K562 (cell line): ENCODE measurements around the gene KCNK4. TPM values are rescaled to one million over a fixed set of nuclear protein-coding genes. Genes with fewer than 3 reads are reported as not detected.

Source experiments
- ARID2 ChIP-seq: fragments of 450-650 bp; IDR thresholded peaks from 2 replicates; pipeline ENCODE4 v1.6.1; 2017; ENCODE audit warnings: antibody characterized with exemption, mild to moderate bottlenecking
- DEAF1 ChIP-seq: fragments of 450-650 bp; formaldehyde crosslinking; IDR thresholded peaks from 2 replicates; pipeline ENCODE4 v1.4.0; 2020; ENCODE audit warnings: mild to moderate bottlenecking, moderate library complexity
- E2F6 ChIP-seq, 2 experiments: IDR thresholded peaks; 2 replicates each; pipeline ENCODE4 v1.6.1; 2011; ENCODE audit warnings: borderline replicate concordance in 1 of 2, control low read depth in 1 of 2, low read depth in 1 of 2, low read length in 1 of 2, mild to moderate bottlenecking in 1 of 2, mixed read lengths in 1 of 2, moderate library complexity in 1 of 2; ENCODE audit not compliant: insufficient read depth in 1 of 2, insufficient read length in 1 of 2, poor library complexity in 1 of 2, severe bottlenecking in 1 of 2; ENCODE audit errors: extremely low read depth in 1 of 2
- FOXM1 ChIP-seq, 2 experiments: fragments of 450-650 bp in 1 of 2; sonication (generic) in 1 of 2; formaldehyde crosslinking in 1 of 2; IDR thresholded peaks; 2 replicates each; pipeline versions ENCODE4 v1.6.1 to v1.9.0; 2017 to 2022; ENCODE audit warnings: low read depth in 2 of 2, mild to moderate bottlenecking in 2 of 2, missing genetic modification reagents in 1 of 2, moderate library complexity in 1 of 2
- HCFC1 ChIP-seq: IDR thresholded peaks from 2 replicates; pipeline ENCODE4 v1.6.1; 2012; ENCODE audit warnings: low read depth, low read length, improper control_type of control experiment
- KAT2B ChIP-seq: IDR thresholded peaks from one replicate; pipeline ENCODE4 v1.6.1; 2012; ENCODE audit warnings: low read depth, mild to moderate bottlenecking, control low read depth, inconsistent platforms, low read length, moderate library complexity
- KDM5B ChIP-seq: fragments of 200-600 bp; sonication (generic); IDR thresholded peaks from 2 replicates; pipeline ENCODE4 v1.6.1; 2012; ENCODE audit warnings: low read depth, mild to moderate bottlenecking, moderate library complexity, low read length, control low read depth, inconsistent platforms; ENCODE audit not compliant: insufficient replicate concordance
- MED1 ChIP-seq: sonication (generic); formaldehyde crosslinking; IDR thresholded peaks from 2 replicates; pipeline ENCODE4 v1.8.1; 2023; ENCODE audit warnings: missing genetic modification reagents, borderline replicate concordance
- MEIS2 ChIP-seq: fragments of 450-650 bp; IDR thresholded peaks from 2 replicates; pipeline ENCODE4 v1.6.1; 2014; ENCODE audit warnings: mild to moderate bottlenecking; ENCODE audit not compliant: partially characterized antibody
- RB1 ChIP-seq: fragments of 450-650 bp; IDR thresholded peaks from 2 replicates; pipeline ENCODE4 v1.6.1; 2017; ENCODE audit warnings: low read depth, mild to moderate bottlenecking
- RBM14 ChIP-seq: fragments of 200-400 bp; formaldehyde crosslinking; IDR thresholded peaks from 2 replicates; pipeline ENCODE4 v1.6.1; 2018; ENCODE audit warnings: low read depth, mild to moderate bottlenecking, low read length, moderate library complexity, borderline replicate concordance; ENCODE audit not compliant: insufficient read depth
- RNF2 ChIP-seq: sonication (generic); IDR thresholded peaks from 2 replicates; pipeline ENCODE4 v1.6.1; 2016
- SNIP1 ChIP-seq: fragments of 450-650 bp; IDR thresholded peaks from 2 replicates; pipeline ENCODE4 v1.7.1; 2017; ENCODE audit warnings: low read depth, mild to moderate bottlenecking
- TAF1 ChIP-seq: IDR thresholded peaks from 2 replicates; pipeline ENCODE4 v1.6.1; 2011; ENCODE audit warnings: mild to moderate bottlenecking, low read length, moderate library complexity; ENCODE audit not compliant: insufficient read depth, control insufficient read depth, severe bottlenecking; ENCODE audit errors: extremely low read depth
- TEAD1 ChIP-seq, 2 experiments: fragments of 450-650 bp in 1 of 2; sonication (generic) in 1 of 2; formaldehyde crosslinking; IDR thresholded peaks; 2 replicates each; pipeline versions ENCODE4 v1.4.0 to v1.8.0; 2020 to 2022; ENCODE audit warnings: mild to moderate bottlenecking in 2 of 2, missing genetic modification reagents in 1 of 2
- THAP12 ChIP-seq: fragments of 250-450 bp; sonication (Bioruptor Pico); IDR thresholded peaks from 2 replicates; pipeline ENCODE4 v1.9.0; 2021; ENCODE audit warnings: mild to moderate bottlenecking, inconsistent platforms
- THRA ChIP-seq: fragments of 450-650 bp; IDR thresholded peaks from 2 replicates; pipeline ENCODE4 v1.6.1; 2017; ENCODE audit warnings: mild to moderate bottlenecking, moderate library complexity
- THRAP3 ChIP-seq: fragments of 450-650 bp; IDR thresholded peaks from 2 replicates; pipeline ENCODE4 v1.6.1; 2016; ENCODE audit warnings: mild to moderate bottlenecking, inconsistent platforms, borderline replicate concordance
- ZNF134 ChIP-seq: fragments of 250-450 bp; sonication (Bioruptor Pico); conservative IDR thresholded peaks from 2 replicates; pipeline ENCODE4 v1.4.0; 2020
- polyA plus RNA-seq, 8 experiments: library from polyadenylated mRNA; depleted of rRNA in 4 of 8; stranded (reverse) in 5 of 8; unstranded in 3 of 8; fragments of >200 nt; fragmentation: Nextera tagmentation in 2 of 8; fragmentation: Illumina TruSeq in 1 of 8; extraction: Ambion mirVana in 2 of 8; extraction: Trizol in 1 of 8; gene quantifications; 2 replicates each; pipeline versions ENCODE4 v1.2.1 to v1.2.3, GENCODE V29; 2011 to 2014; ENCODE audit warnings: inconsistent platforms in 1 of 8, missing spikeins in 1 of 8
- total RNA-seq, 7 experiments: library from RNA; depleted of rRNA in 6 of 7; stranded (reverse); fragments of >200 nt in 6 of 7; fragmentation: Illumina TruSeq in 2 of 7; extraction: Trizol in 2 of 7; gene quantifications; 2 replicates each; pipeline versions ENCODE4 v1.2.1 to v1.2.3, GENCODE V29; 2011 to 2021; ENCODE audit warnings: low replicate concordance in 1 of 7

The KCNK4 gene
- total and polyA plus RNA-seq, 9 of the 15 experiments (the other 6 are each of a cell fraction or from before 2014, with no cell fraction given) = not detected

- TF ChIP-seq THAP12 (CRISPR knock-in tag) (peak; percentile 86), TAF1 (peak; percentile 50), TEAD1 (CRISPR knock-in tag; IDR thresholded peaks at IDR 0.05) (0 out of 4 replicates have a peak, but pooled peaks of 1 of the 2 experiments have one; percentile 48), MED1 (no peak), KAT2B (no peak), RNF2 (0 out of 2 replicates have a peak, but pooled peaks have one; percentile 4), ARID2 (peak; percentile 76), THRAP3 (no peak), THRA (no peak), MEIS2 (peak; percentile 89), RBM14 (0 out of 2 replicates have a peak, but pooled peaks have one; percentile 85), ZNF134 (0 out of 2 replicates have a peak, but pooled peaks have one; percentile 5), FOXM1 (IDR thresholded peaks at IDR 0.05; ENCODE audit: low read depth) (no peak), FOXM1 (CRISPR knock-in tag; IDR thresholded peaks at IDR 0.05; ENCODE audit: low read depth) (peak; percentile 30; the same call in 1 of the 2 replicates), HCFC1 (peak; percentile 41), SNIP1 (peak; percentile 60; the same call in 1 of the 2 replicates), KDM5B (peak; percentile 61), E2F6 (IDR thresholded peaks at IDR 0.05; ENCODE audit: borderline replicate concordance in 1 of 2, extremely low read depth in 1 of 2, insufficient read depth in 1 of 2, insufficient read length in 1 of 2, low read depth in 1 of 2, low read length in 1 of 2, poor library complexity in 1 of 2, severe bottlenecking in 1 of 2) (peak in 1 of 2 experiments; percentile 77), DEAF1 (peak; percentile 74), RB1 (peak; percentile 93)
Observed at GRCh38 chr11:64317961-64318765, 27.1 kb downstream of the KCNK4 start, which contains the start of gene PRDX5 (continued).
